HG02885 (cell line): Measurements from ENCODE around the gene BIRC7.

Experiments used
- ATAC-seq: cut with Tn5 transposase; IDR thresholded peaks from one replicate; pipeline ENCODE4 v1.9.1; 2021; ENCODE audit warnings: mild to moderate bottlenecking; ENCODE audit not compliant: unreplicated experiment, poor library complexity

Gene BIRC7

DNA sequence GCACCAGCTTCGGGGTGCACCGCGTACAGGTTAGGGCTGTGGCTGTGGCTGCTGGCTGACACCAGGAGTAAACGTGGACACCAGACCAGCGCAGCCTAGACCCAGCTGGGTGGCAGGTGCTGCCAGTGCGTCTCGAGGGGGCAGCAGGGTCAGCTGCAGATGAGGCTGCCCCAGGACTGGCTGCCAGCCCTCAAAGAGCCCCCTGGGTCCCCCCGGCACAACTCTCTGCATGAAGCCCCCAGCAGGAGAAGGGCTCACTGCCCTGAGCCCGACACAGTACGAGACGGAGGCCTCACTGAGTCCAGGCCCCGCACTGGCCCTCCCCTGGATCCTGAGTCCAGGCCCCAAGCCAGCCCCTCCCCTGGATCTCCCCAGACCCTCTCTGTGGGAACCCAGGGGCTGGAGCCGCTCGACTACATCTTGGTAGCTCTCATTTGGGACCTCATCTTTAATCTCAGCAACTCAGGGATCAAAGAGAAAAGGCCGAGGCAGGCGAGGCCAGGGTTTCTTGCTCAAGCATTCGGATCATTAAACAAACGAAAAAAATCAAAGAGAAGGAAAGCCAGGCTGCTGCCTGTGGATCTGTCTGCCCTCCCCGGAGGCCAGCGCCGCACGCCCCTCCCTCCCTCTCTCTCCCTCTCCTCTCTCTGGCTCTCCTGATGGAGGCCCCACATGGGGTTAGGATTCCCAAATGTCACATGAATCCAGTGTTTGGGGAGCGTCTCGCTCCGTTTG is 25.5 kb downstream of the BIRC7 start:
- no peak for ATAC-seq

DNA sequence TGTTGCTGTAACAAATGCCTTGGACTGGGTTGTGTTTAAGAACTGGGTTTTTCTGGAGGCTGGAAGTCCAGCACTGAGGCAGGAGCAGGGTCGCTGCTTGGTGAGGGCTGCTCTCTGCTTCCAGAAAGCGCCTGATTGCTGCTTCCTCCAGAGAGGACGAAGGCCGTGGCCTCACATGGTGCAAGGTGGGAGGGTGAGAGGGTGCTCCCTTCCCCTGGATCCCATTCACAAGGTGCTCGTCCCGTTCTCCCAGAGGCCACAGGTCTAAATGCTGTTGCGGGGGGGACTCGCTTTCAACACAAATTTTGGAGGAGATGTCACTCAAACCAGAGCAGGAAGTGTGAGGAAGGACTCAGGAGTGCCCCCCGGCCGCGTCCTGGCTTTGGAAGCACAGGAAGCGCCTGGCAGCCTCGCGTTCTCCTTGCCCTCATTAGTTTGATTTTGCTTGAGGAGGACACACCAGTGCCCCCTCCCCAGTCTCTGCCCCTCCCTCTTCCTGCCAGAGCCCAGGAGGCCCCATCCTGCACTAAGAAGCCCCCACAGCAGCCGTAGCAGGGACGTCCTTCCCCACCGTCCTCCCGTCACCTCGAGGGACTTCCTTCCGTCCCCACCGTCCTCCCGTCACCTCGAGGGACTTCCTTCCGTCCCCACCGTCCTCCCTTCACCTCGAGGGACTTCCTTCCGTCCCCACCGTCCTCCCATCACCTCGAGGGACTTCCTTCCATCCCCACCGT is 26.3 kb downstream of the BIRC7 start:
- no peak for ATAC-seq

DNA sequence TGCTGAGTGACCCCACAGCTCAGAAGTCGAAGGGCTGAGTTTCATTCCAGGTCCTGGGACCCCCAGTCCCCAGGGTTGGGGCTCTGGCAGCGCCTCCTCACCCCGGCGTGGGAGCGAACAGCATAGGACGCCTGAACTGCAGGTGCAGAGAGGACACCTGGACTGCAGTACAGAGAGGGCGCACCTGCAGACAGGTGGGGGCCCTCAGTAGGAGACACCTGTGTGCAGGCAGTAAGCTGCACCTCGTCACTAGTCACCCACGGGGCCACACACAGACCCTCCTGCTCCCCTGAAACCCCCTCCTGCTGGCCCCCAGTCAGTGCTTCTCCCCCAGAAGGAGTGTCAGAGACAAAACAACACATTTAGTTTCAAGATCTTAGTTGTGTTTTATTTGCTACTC is 27.1 kb downstream of the BIRC7 start:
- ATAC-seq = no peak

DNA sequence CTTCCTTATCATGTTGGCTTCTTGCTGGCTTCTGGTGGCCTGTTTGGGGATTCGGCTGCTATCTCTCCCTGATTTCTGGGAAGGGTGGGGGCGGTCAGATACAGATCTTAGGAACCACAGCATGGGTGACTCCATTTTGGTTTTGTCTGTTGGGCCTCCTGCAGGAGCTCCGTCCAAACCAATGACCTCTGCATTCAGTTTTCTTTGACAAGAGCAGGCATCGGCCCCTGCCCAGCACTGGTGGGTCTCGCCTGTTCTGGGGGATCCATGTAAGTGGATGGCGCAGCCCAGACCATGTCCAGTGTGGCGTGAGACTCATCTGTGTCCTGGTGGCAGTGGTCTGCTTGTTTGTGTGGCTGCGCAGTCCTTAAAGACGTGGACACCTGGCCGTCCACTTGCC is 28.3 kb downstream of the BIRC7 start:
- no peak for ATAC-seq

DNA sequence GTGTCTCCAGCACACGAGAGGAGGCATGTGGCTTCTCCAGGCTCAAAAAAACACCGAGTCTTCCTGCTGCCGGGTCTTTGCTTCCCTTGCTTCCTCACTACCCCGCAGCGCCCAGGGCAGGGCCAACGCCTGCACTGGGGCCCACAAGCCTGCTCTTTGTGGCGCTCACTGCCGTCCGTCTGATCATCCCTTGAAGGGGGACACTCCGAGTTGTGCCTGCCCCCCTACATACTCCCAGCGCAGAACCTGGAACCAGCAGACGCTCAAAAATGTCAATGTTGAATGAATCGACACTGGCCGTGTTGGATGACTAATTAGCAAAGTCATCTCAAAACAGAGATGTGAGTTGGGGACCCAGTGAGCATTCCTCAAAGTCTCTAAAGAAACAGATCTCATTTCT is 28.8 kb downstream of the BIRC7 start:
- ATAC-seq = no peak

DNA sequence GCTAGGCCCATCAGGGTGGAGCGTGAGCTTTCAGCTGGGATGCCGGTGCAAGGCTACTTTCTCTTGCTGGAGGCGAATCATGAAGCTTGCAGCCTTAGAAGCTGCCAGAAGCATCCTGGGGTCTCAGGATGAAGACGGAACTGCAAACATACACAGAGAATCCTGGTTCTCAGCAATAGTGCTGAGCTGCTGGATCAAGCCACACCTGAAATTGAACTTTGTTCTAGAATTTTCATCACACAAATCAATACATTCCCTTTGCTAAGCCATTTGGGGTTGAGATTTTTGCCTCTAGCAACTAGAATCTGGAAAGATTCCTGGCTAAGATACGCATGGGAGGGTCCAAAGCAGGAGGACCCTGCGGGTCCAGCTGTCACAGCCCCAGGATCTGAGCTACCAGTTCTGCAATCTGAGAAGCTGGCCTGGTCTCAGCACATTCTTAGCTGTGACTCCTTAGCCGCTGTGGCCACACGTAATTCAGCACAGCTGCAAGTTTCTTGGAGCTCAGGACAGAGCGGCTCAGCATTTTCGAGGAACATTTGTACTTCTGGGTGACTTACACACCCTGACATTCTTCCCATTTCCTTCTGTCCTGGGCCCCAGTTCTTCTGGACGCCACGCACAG is 30.3 kb downstream of the BIRC7 start:
- ATAC-seq = no peak

DNA sequence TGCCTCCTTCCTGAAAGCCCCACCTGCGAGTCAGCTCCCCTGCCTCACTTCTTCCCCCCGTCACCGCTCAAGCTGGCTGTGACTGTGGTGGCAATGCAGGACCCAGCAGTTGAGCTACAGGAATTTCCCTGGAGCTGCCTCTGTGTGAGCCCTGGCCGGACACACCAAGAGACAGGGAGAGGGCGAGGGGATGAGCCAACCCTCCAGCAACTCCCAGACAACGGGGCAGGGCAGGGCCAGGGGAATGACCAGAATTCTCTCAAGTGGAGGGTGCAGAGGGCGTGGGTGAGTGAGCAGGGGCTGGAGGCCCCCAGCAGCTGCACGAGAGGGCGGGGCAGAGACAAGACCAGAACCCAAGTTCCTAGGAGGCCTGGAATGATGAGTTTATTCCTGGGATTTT is 32.0 kb downstream of the BIRC7 start:
- no peak for ATAC-seq

DNA sequence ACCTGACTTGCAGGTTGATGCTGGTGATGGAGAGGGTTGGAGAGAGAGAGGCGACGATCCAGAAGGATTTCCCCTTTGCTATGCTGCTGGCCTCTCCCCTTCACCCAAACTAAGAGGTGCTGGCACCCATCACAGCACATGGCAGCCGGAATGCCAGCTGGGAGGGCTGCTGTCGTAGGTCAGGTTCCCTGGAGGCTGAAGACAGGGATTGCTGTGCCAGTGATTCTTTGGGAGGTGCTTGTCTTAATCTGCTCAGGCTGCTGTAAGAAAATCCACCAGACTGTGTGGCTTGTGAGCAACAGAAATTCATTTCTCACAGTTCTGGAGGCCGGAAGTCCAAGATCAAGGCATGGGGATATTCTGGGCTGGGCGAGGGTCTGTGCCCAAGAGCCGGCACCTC is 32.6 kb downstream of the BIRC7 start:
- no peak for ATAC-seq

DNA sequence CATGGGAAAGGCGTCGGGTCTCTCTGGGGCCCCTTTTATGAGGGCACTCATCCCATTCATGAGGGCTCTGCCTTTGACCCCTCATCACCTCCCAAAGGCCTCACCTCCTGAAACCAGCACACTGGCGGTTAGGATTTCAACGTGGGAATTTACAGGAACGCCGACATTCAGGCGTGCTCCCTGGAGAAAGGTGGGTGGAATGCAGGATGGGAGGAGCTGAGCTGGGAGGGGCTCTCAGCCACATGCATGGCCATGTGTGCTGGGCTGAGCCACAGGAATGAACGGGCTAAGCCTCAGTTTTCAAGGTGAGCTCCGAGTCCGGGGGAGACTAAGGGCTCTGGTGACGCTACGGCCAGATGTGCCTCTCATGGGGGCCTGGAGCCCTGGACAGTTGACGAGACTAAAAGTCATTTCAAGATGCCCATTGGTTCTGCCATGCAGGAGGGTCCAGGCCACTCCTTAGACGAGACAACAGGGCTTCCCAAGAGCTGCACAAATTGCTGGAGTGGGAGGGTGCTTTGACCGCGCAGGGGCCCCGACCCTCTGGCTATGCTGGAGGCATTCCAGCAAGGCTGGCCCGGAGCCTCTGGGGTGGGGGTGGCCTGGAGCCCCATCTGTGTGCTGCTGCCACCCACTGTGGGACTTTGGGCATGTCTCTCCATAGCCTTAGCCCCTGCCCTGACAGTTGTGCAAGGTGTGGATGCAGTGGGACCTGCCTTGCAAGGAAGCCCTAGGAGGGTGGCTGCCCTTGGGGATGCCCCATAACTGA is 33.1 kb downstream of the BIRC7 start:
- ATAC-seq = no peak

DNA sequence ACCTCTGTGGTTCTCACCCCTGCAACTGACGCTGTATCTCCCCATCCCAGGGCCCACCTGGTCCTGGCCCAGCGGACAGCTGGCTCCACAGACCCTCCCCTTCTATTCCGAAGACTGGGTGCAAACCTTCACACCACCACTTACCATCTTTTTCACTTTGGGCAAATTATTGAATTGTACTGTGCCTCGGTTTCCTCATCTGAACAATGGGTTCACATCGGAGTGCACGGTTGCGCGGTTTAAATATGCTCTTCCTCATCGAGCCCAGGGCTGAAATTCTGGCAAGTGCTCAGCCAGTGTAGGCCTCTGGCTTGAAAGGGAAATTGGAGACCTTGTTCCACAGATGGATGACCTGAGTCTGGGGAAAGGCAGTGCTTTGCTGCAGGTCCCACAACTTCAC is 34.0 kb downstream of the BIRC7 start:
- no peak for ATAC-seq

DNA sequence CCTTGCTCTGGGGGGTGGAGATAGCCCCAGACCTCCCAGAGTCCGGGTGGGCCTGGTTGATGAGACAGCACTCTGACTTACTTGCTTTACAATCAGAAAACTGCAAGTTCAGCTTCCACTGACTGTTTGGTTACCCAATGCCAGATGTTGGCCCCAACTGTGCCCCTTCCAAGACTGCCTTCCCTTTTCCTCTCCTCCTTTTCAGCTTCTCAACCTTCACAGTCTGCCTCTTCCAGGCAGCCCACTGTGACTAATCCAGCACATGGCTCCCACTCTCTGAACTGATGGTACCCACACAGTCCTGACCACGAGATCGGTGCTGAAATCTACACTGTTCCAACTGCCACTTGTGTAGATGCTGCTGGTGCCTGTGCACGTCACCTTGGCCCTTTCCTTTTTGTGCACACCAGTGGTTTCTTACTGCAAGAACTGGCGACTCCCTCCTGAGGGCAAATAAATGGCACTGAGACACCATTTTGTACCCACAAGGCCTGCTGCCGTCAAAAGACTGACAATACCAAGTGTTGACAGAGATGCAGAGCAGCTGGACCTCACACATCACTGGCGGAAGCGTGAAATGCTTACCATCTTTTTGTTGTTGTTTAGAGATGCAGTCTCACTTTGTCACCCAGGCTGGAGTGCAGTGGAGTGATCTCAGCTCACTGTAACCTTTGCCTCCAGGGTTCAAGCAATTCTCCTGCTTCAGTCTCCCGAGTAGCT is 35.1 kb downstream of the BIRC7 start:
- no peak for ATAC-seq

DNA sequence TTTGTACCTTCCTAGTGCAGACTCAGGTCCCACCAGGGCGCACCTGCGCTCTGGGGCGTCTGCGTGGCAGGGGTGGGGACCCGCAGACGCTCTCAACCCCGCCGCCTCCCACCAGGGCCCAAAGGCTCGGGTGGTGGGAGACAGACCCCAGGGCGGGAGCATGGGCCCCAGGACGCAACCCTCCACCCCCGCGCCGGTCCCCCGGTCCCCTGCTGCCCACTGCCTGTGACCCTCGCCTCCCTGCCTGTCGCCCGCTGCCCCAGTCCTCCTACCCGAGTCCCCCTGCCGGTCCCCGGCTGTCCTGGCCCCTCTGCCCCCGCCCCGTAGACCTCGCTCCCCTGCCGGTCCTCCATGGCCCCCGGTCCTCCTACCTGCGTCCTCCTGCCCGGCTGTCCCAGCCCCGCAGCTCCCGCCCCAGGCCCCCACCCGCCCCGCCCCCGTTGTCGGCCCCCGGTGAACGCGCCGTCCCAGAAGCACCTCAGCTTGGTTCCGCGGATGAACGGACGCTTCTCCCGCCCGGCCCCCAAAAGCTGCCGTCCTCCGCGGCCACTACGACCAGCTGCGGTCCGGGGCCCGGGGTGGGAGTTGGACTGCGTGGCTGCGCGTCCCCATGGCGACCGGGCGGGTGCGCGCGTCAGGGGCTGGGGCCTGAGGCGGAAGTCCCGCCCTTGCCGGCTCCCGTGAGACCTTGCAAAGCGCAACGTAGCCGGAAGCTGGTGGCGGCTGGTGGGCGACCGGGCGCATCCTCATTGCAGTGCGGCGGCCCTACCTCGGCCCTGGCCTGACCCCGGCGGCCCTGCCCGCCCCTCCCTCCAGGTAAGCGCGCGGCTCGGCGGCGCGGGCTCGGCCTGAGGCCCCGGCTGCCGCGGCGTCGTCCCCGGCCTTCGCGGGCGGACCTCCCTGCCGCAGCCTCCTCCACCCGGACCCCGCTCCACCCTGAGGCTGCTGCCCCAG is 36.7 kb downstream of the BIRC7 start, which contains the start of gene ARFGAP1:
Gene ARFGAP1 (plus strand): TSS at position 709 of the 954 bp plus-strand sequence. CDS start 2,768 bp downstream, outside the sequence.
- ATAC-seq = peak; percentile 92

DNA sequence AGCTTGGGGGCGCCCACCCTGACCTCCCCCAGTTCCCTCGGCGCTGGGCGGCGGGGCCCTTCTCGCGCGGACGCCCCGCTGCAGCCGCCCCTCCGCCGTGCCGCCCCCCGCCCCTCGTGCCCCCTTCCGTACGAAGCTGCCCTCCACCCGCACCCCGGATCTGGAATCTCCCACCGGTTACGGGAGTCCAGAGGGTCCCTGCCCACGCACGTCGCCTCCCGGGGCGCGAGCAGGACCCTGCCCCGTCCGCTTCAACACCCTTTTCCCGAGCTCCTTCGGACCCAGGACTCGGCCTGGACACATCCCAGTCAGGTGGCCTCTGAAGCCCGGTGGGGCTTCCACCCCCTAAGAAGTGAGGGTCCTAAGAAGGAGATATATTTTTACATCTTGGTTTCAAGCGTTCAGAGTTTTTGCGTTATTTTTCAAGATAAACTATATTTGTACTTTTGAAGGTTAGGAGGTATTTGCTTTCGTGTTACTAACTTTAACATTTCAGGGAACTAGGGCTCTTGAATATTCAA is 37.4 kb downstream of the BIRC7 start:
- no peak for ATAC-seq

DNA sequence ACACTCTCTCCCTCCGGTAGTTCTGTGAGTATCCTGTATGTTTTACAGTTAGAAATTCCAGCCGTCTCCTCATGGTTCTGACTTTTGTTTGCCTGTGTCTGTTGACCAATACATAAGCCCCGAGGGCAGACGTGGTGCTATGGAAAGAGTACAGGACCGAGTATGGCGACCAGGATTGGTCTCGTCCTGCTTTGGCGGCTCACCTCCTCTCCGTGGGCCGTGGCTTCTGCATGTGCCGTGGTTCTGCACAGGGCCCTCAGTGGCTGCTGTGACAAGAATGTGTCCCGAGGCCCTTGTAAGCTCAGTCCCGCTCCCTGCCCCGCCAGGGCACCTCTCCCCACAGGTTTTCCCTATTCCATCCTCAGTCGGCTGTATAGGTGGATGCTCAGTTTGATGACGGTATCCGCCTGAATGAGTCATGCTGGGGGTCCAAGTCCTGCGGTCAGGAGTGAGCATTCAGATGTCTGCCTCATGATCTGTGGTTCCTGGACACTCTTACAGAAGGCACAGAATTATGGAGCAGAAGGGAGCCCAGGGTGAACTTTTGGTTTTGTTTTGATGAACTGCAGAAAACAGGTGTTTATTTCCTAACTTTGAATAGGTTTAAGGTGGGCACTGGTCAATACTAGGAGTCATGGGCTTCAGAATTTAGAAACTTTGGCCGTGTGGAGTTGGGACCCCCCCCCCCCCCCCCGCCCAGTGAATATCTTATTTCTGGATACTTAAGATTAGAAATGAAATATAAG is 38.1 kb downstream of the BIRC7 start:
- no peak for ATAC-seq

DNA sequence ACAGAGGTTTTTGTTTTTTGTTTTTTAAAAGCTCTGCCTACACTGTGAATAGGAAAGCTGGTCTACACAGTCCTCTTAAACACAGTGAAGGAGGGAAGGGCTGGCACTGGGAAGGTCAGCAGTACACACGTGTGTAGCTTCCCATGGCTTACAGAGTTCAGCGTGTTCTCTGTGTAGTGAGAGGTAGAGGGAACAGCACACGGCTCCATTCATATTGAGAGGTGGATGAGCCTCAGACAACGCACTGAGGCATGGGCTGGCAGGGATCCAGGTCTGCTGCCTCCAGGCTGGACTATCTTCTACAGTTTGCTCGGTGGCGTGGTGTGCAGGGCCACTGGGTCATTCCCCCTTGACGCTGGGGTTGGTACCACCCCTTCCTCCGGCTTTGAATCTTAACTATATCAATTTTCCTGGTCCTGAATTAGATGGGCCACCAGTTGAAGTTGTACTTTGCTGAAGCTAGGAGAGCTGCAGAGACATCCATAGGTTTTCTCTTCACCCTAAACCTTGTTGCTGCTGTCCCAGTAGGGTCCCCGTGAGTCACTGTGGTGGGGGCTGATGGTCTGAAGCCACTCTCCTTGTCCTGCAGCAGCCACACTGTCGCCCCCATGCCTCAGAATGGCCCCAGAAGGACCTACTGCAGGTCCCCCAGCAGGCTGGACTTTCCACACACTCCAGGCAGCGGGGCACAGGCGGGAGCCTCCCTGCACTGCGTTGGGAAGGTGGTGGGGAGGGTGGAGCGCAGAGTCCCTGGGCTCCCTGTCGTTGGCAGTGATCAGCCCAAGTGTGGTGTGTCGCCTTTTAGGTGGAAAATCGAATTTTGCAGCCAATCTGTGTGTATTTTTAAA is 38.9 kb downstream of the BIRC7 start:
- ATAC-seq = no peak

DNA sequence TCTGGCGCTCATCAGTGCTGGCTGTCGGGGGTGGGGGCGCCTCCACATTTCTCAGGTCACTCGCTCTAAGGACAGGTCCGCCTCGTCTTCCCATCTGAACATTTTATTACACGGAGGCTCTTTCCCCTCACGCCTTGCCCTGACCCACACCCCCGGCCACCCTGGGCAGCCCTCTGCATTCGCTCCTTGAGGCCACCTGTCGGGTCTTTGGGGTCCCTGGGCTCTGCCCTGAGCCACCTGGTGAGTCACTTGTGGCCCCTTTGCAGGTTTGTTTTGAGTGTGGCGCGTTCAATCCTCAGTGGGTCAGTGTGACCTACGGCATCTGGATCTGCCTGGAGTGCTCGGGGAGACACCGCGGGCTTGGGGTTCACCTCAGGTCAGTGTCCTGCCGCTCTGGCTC is 40.1 kb downstream of the BIRC7 start:
- ATAC-seq = no peak

DNA sequence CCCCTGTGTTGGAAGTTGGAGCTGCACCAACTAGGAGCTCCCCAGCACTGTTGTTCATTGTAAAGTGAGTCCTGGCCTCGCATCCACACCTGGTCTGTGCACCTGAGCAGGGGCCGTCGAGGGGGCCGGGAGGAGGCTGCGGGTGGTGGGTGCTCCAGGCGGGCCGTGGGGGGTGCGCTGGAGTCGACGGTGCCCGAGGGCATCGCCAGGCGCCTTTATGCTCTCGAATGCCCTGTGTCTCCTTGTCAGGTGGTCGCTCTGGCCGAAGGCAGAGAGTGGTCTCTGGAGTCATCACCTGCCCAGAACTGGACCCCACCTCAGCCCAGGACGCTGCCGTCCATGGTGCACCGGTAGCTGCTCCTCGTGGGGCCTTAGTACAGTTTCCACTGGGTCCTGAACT is 41.3 kb downstream of the BIRC7 start:
- ATAC-seq = no peak
